GM19397 (cell line): Measurements from ENCODE around the gene CACNA2D3.
"Not testable (repeated sequence)": the region's sequence is repeated elsewhere in the genome, so short reads cannot be mapped to it uniquely, and the experiment has no call there.

ENCODE experiments used
- ATAC-seq: cut with Tn5 transposase; IDR thresholded peaks from one replicate; pipeline ENCODE4 v1.9.1; 2021; ENCODE audit warnings: mild to moderate bottlenecking, moderate library complexity; ENCODE audit not compliant: unreplicated experiment

Gene CACNA2D3

DNA sequence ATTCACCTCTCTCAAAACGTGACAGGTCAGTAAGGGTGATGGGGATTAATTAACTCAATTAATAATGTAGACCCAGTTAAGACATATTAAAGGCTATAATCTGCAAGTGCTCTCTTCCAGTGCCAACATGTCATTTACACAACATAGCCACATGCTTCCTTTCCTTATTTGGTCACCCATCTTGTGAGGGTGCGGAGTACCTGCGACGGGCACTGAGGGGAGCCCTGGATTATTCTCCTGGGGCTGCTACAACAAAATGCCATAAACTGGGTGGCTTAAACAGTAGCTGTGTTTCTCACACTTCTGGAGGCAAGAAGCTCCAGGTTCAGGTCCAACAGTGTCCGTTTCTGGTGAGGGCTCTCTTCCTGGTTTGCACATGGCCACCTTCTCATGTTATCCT, 962.9 kb downstream of the CACNA2D3 start:
- ATAC-seq, result no peak

- no peak for ATAC-seq
These were observed 966.9 kb downstream of the CACNA2D3 start for GRCh38 chr3:55089211-55089610.

DNA sequence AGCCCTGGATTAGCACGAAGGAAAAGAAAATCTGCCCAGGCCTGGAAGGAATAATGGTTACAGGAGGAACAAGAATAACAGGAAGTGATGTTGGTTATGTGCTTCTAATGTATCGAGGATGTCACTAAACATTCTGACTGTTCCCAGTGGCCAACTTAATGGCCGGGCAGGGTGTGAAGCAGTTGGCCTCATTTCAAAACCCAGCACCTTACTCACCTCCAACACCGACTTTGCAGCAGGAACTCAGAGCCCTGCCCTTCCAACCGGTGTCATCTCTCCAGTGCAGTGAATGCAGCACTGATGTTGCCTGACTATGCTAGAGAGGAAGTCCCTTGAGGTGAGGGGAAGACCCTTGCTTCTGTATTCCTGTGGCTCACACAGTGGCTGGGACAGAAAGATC, 967.9 kb downstream of the CACNA2D3 start:
- ATAC-seq, result no peak

DNA sequence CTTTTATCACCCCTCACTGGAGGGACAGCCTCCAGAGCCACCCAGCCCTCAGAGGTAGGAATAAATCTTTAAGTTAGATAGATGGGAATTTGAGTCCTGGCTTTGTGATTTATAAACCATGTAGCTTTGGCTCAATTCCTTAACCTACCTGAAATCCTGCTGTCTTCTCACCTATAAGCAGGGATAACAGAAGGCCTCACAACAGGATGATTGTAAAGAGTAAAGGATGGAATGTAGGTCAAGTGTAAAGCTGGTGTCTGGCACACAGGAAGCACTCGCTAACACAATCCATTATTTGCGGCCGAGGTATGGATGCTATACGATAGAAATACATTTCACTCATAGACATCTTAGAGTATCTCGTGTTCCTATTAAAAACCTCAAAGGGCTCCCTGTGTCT, 968.4 kb downstream of the CACNA2D3 start:
- ATAC-seq, result no peak

- no peak for ATAC-seq
These were observed 969.3 kb downstream of the CACNA2D3 start for GRCh38 chr3:55091381-55092225.

GRCh38 chr3:55094676-55095075, 972.3 kb downstream of the CACNA2D3 start:
- ATAC-seq, result no peak

GRCh38 chr3:55097441-55097840, 975.1 kb downstream of the CACNA2D3 start:
- no peak for ATAC-seq

GRCh38 chr3:55105647-55106046, 983.3 kb downstream of the CACNA2D3 start:
- no peak for ATAC-seq

DNA sequence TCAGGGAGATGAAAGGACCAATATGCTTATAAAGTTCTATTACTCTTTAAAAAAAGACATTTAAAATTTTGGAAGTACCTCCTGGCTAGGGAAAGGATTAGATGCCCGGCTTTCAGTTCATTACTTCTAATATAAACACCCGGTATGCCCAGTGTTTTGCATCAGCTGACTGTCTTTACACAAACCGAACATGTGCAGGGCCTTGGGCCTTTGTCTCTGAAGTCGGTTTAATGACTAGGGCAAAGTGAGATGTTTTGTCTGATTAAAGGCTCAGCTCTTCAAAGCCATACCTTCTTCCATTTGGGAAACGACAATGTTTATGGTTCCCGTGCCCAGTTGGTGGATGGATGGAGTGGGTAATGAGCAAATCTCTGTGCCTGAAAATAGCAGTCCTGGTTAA, 984.8 kb downstream of the CACNA2D3 start:
- ATAC-seq, result no peak

- ATAC-seq, result not testable (repeated sequence)
These were observed 989.6 kb downstream of the CACNA2D3 start for GRCh38 chr3:55111906-55112305.

- no peak for ATAC-seq
These were observed 996.1 kb downstream of the CACNA2D3 start for GRCh38 chr3:55118451-55118850.

DNA sequence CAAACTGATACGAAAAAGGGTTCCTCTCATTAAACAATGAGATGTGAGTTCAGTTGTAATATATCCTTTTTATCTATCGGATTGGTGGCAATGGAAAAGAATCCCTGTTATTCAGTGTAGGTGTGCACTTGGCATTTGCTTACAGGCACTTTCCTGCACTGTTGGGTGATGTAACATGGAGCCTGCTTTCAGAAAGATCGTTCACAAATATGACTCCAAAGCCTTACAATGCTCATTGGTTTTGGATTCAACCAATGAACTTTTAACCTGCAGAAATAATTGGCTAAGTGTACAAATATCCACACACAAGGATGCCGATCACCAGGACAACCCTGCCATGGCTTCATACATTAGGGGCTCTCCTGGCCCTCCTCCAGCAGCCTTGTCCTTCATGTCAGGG, 996.9 kb downstream of the CACNA2D3 start:
- no peak for ATAC-seq

DNA sequence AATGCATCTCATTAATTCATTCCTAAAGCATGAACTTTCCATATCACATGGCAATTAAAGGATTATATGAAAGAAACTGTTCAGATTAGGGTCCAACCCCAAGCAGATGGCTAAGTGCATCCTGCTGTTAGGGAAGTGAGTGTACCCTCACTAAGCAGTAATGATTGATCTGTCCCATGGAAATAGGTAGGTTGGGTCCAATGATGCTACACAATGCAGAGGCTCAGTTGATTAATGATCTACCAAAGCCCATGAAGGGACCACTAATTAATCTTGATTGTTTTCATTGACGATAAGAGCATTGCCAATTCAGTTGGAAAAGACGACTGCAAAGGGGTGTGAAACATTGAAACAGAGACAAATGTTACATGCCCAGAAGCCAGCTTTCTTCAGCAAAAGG, 1000.0 kb downstream of the CACNA2D3 start:
- ATAC-seq, result no peak
